Ecto neural progenitor cell (in vitro differentiated cells): ENCODE results near the gene CELA3A.
"Not testable (repeated sequence)": the region's sequence is repeated elsewhere in the genome, so short reads cannot be mapped to it uniquely, and the experiment has no call there.

Experiments
- DNase-seq: peaks from one replicate; pipeline ENCODE4 v3.0.0-alpha.2; 2018; ENCODE audit warnings: low spot score

The CELA3A gene

GRCh38 chr1:22018583-22019559 lies 17.4 kb downstream of the CELA3A start:
- no peak for DNase-seq

GRCh38 chr1:22021061-22021460 lies 19.6 kb downstream of the CELA3A start:
- DNase-seq, result no peak

GRCh38 chr1:22024485-22025367 lies 23.3 kb downstream of the CELA3A start:
- DNase-seq, result peak; percentile 72

- DNase-seq, result peak; percentile 88
Observed at GRCh38 chr1:22025368-22026155, 24.1 kb downstream of the CELA3A start.

- no peak for DNase-seq
Observed at GRCh38 chr1:22026924-22027289, 25.4 kb downstream of the CELA3A start.

GRCh38 chr1:22030057-22030456 lies 28.6 kb downstream of the CELA3A start:
- no peak for DNase-seq

- DNase-seq, result no peak
Observed at GRCh38 chr1:22030473-22030872, 29.0 kb downstream of the CELA3A start.

- DNase-seq, result no peak
Observed at GRCh38 chr1:22031214-22031962, 29.9 kb downstream of the CELA3A start.

- not testable (repeated sequence) for DNase-seq
Observed at GRCh38 chr1:22034834-22035233, 33.4 kb downstream of the CELA3A start.

GRCh38 chr1:22037520-22037919 lies 36.1 kb downstream of the CELA3A start:
- no peak for DNase-seq

GRCh38 chr1:22038036-22038435 lies 36.6 kb downstream of the CELA3A start:
- DNase-seq, result no peak

- no peak for DNase-seq
Observed at GRCh38 chr1:22039594-22040285, 38.3 kb downstream of the CELA3A start.

GRCh38 chr1:22040286-22040623 lies 38.8 kb downstream of the CELA3A start:
- DNase-seq, result no peak

- DNase-seq, result no peak
Observed at GRCh38 chr1:22041505-22041904, 40.0 kb downstream of the CELA3A start.

- no peak for DNase-seq
Observed at GRCh38 chr1:22043198-22043769, 41.8 kb downstream of the CELA3A start.

GRCh38 chr1:22044690-22045420 lies 43.4 kb downstream of the CELA3A start:
- no peak for DNase-seq

- DNase-seq, result no peak
Observed at GRCh38 chr1:22045604-22046228, 44.3 kb downstream of the CELA3A start.

- no peak for DNase-seq
Observed at GRCh38 chr1:22048351-22049192, 47.1 kb downstream of the CELA3A start.
